HG03342 (cell line): ENCODE data around the gene PCTP.
A peak's percentile ranks its signal among the peaks of the same experiment; 100 is the strongest.

Experiments
- ATAC-seq: cut with Tn5 transposase; IDR thresholded peaks from one replicate; pipeline ENCODE4 v1.9.1; 2021; ENCODE audit warnings: mild to moderate bottlenecking, moderate library complexity; ENCODE audit not compliant: unreplicated experiment

PCTP gene

GRCh38 chr17:55750750-55751657 lies at the start of gene PCTP:
PCTP (plus strand) TSS chr17:55751051; CDS start chr17:55751104, 53 bp downstream.
- ATAC-seq = peak; percentile 98

DNA sequence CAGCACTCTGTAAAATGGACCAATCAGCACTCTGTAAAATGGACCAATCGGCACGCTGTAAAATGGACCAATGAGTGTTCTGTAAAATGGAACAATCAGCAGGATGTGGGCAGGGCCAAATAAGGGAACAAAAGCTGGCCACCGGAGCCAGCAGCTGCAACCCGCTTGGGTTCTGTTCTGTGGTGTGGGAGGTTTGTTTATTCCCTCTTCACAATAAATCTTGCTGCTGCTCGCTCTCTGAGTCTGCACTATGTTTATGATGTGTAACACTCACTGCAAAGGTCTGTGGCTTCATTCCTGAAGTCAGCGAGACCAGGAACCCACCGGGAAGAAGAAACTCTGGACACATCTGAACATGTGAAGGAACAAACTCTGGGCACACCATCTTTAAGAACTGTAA lies 48.7 kb upstream of the PCTP start:
- no peak for ATAC-seq

GRCh38 chr17:55704401-55704800 lies 46.5 kb upstream of the PCTP start:
- ATAC-seq = no peak

DNA sequence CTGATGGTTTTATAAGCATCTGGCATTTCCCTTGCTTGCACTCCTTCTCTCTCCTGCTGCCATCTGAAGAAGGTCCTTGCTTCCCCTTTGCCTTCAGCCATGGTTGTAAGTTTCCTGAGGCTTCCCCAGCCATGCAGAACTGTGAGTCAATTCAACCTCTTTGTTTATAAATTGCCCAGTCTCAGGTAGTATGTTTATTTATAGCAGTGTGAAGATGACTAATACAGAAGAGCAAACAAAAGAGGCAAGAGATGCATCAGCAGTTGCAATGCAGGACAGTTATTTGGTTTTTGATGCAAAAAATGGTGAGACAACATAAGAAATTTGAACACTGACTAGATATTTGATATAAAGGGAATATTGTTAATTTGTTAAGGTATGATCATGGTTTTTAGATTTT lies 45.0 kb upstream of the PCTP start:
- ATAC-seq = peak; percentile 78

DNA sequence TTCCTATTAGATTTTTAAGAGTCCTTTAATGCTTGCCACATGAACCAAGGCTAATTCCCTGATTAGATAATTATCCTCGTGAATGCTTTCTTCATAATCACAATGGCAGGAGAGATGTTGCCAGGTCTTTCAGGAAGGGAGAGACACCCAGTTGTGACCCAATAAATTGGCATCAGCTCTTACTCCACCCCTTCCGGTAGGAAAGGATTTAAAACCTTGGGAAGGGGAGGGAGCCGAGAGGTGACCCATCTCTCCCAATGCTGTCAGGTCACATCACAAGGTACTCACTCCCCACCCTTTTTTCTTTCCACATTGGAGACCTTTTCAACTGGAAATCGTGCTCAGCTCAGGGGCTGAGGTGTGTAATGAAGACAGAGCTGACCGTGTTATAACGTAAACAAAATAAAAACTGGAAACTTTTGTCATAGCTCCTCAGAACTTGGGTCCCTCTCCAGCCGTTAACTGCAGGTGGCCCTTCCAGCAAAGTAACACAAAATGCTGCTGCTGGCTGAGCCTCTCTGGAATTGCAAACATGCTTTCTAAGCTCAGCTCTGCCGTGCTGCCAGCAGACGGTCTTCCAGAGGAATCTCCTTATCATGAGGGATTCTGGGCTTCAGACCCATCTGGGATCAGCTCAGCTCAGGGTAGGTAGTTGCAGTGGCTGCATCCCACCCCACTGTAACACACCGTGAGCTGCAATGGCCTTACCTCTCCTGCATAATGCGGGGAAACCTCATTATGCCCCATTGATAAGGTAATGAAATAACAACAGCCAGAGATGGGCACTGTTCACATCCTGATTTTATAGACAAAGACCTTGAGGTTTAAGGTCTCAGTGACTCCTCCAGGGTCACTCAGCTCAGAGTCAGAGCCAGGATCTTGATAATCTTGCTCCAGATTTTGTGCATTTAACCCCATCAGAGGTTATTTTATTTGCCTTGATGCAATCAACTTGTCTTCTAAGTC lies 43.8 kb upstream of the PCTP start:
- ATAC-seq = no peak

DNA sequence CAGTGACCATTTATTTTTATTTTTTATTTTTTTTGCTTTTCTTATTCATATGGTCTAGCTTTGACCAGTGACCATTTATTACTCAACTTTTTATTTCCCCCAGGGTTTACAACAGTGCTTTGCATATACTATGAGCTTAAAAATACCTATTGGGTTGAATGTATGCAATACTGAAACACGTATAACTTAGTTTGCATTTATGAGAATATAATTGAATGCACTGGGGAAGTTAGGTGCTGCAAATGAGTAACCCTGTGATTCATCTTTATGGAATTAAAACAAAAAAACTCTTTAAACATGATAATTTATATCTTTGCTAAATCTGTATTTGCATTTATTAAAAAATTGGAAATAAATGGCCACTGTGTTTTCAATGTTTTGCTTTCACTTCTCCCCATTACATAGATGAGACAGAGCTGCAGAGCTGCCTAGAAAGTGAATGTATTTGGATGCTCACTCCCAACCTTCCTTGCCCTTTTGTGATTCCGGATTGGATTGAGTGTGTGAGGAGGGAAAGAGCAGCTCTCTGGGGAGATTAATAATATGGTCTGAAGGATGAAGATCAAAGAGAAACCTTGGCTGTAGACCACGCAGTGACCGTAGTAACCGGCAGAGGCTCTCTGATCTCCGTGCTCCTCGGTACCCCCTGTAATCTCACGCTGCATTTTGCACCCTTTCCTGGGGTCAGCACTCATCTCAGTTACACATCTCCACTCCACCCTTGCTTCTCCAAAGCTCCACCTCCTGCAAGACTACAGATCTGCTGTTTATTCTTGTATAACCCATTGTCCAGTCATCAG lies 42.5 kb upstream of the PCTP start:
- ATAC-seq = no peak

DNA sequence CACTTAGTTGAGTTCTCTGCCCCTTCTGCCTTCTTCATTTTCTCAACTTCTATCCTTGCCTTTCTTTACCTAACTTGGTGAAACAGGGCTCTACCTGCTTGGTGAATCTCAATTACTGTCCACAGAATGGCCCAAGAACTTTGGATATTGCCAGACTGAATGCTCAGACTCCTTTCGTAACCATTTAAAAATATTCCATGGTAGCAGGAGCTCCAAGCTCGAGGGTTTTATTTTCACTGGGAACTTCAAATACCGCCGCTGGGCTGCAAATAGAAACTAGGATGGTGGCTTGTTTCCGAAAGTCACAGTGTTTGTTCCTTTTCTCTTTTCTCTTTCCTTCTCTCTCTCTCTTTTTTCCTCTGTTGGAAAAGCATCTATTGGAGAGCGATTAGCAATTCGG lies 41.4 kb upstream of the PCTP start:
- no peak for ATAC-seq

GRCh38 chr17:55709984-55710383 lies 40.9 kb upstream of the PCTP start:
- ATAC-seq = no peak

GRCh38 chr17:55710410-55710809 lies 40.4 kb upstream of the PCTP start:
- no peak for ATAC-seq

DNA sequence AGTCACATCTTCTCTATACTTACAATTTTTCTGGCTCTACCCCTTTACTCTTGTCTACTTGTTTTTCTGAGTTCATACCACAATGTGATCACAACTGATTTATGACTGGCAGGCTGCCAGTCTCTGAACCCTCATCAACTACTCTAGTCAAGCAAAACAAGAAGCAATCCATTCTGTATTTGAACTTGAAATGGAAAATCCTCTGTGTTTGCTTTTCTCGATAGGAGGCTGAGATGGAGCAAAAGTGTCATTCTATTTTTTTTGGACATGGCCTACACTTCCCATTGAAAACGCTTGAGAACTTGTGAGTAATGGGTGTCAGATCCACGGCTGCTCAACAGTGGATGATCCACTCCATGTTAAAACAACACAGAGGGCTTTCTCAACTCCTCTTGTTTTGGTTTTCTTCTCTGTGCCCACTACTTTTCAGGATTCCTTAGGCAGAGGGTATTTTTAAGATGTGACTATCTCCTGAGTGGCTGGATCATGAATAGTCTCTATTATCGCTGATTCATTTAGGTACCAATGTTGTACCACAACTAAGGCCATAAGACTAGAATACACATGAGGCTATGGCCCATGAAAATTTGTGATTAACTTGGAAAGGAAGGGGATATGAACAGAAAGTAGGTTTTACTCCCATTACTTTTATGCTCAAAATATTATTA lies 39.9 kb upstream of the PCTP start:
- no peak for ATAC-seq

DNA sequence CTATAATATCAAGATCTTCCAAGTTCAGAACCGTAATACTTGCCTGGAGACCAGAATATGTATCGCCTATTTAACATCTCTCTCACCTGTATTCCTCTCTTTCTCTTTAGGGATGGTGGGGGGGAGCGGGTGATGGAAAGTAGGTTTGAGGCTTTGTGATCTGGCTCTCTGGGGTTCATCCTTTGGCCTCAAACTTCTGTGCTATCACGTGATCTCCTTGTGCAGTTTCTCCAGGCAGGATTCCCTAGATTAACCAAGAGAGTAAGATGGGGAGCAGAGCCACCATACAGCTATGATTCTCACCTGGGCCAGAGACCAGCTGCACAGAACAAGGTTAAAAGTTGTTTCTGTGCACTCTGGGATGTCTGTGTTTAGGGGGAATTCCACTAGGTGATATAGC lies 33.4 kb upstream of the PCTP start:
- ATAC-seq = no peak

GRCh38 chr17:55717898-55718735 lies 32.7 kb upstream of the PCTP start:
- peak; percentile 49 for ATAC-seq

GRCh38 chr17:55720919-55721836 lies 29.7 kb upstream of the PCTP start:
- ATAC-seq = no peak

DNA sequence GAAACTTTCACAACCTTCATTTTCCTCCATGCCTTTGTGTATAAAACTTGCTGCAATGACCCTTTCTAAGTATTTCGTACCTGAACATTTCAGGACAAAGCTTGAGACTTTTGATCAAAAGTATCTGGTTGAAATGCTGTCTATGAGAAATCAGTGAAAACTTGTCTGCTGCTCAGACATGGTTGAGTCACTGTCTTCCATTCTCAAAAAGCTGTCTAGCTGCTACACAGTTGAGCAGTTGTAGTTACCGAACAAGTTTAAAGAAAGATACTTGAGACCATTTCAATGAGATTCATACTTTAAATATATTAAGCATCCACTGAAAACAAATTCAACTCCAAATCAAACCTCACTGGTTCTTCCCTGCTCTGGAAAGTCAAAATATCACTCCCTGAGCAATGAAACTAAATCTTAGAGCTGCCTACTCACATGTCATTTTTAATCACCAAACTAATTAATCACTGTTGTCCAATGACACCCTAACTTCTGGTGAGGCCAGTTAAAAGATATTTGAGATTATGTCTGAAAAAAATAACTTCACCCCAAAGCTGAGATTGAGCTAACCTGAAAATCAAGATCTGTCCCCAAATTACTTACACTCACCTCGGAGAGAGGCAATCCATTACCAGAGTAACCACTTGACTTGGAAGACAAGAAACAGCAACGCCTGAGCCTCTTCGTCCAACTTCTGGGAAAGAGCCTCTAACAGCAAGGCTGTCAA lies 28.7 kb upstream of the PCTP start:
- no peak for ATAC-seq

GRCh38 chr17:55722742-55723487 lies 27.9 kb upstream of the PCTP start, which contains the start of gene TMEM100:
TMEM100 (minus strand) TSS chr17:55722864; CDS start chr17:55721070, 1,794 bp downstream.
- no peak for ATAC-seq

DNA sequence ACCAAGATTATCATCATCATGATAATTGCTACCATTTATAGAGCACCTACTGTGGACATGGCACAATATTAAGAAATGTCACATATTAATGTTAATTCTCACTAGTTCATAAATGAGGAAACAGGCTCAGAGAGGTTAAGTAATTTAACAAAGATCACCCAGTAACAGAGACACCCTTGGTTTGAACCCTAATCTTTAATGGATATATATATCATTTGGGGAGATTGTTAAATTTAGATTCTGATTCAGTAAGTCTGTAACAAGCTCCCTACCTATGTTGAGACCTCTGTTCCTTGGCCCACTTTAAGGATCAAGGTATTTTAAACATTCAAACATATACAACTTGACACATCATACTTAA lies 27.4 kb upstream of the PCTP start:
- ATAC-seq = no peak

- no peak for ATAC-seq
Measured at GRCh38 chr17:55726440-55726839, 24.4 kb upstream of the PCTP start.
